NT2/D1 (cell line): ENCODE measurements around the gene DBN1.

Source experiments
- DNase-seq: peaks from one replicate; pipeline ENCODE4 v3.0.0-alpha.2; 2011; ENCODE audit warnings: low read depth, low spot score
- H3K27me3 ChIP-seq: 2 replicates; pipeline ENCODE4 v1.6.0; 2011; ENCODE audit warnings: mild to moderate bottlenecking; ENCODE audit not compliant: insufficient read length, insufficient read depth
- H3K36me3 ChIP-seq: 2 replicates; pipeline ENCODE4 v1.6.1; 2011; ENCODE audit warnings: mild to moderate bottlenecking, low read length, mixed read lengths; ENCODE audit not compliant: insufficient read depth, insufficient read length
- H3K4me1 ChIP-seq: 2 replicates; pipeline ENCODE4 v1.5.1; 2011; ENCODE audit not compliant: insufficient read depth, insufficient read length
- H3K4me3 ChIP-seq: 2 replicates; pipeline ENCODE4 v1.5.1; 2011; ENCODE audit warnings: low read depth; ENCODE audit not compliant: insufficient read length
- H3K9ac ChIP-seq: 2 replicates; pipeline ENCODE4 v1.6.0; 2011; ENCODE audit warnings: low read depth; ENCODE audit not compliant: insufficient read length
- H3K9me3 ChIP-seq: 2 replicates; pipeline ENCODE4 v1.5.1; 2011; ENCODE audit warnings: mild to moderate bottlenecking, low read length; ENCODE audit not compliant: insufficient read depth
- SUZ12 ChIP-seq: IDR thresholded peaks from 2 replicates; pipeline ENCODE4 v1.6.1; 2011; ENCODE audit not compliant: insufficient read length, insufficient read depth; ENCODE audit errors: extremely low read depth
- YY1 ChIP-seq: IDR thresholded peaks from 2 replicates; pipeline ENCODE4 v1.6.1; 2011; ENCODE audit not compliant: insufficient read length, insufficient read depth
- ZNF274 ChIP-seq: IDR thresholded peaks from 2 replicates; pipeline ENCODE4 v1.6.1; 2011; ENCODE audit warnings: mild to moderate bottlenecking, low read depth, low read length

The DBN1 gene

DNA sequence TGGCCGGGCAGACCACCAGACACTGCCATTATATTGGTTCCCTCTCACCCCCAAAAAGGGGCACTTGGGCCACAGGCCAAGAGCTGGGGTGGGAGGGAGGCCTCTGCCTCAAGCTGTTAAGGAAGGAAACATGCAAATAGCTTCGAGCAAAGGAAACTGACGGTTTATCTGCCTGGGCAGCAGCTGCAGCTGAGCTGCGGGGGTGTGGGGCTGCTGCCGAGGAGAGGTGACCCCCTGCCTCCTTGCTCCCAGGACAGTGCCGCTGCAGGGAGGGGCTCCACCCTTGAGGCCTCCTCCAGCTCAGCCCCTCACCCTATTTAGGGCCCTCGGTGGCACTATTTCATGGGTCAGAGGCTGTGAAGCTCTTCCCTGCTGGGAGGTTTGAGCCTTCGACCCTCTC is 35.4 kb upstream of the DBN1 start:
- Histone ChIP-seq H3K27me3 (no peaks in the 10 kb centered on the region), H3K4me3 (no peak overlapping the region), H3K9ac (no peak overlapping the region), H3K36me3 (peaks cover 89% of the 10 kb centered on the region), H3K4me1 (peaks cover 23% of the 10 kb centered on the region), H3K9me3 (no peaks in the 10 kb centered on the region)
- DNase-seq, result no peak
- TF ChIP-seq SUZ12, result no peak
- no peak for TF ChIP-seq ZNF274
- no peak for TF ChIP-seq YY1

DNA sequence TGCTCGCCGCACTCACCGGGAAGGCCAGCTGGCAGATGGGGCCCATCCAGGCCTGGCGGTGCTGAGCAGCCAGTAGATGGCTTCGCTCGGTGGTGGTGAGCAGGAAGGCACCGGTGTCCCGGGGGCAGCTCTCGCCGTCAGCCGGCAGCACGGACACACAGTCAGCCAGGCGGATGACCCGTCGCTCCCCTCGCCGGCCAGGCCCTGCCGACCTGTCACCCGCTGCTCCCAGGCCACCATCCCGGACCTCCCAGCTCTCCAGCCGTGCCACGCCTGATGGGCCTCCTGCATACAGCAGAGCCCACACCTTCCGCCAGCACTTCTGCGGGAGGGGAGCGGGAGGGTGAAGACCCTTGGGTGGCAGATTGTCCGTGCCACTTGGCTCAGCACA is 34.8 kb upstream of the DBN1 start:
- peaks cover 89% of the 10 kb centered on the region for H3K36me3 ChIP-seq
- H3K9ac ChIP-seq, result peak overlapping the region; percentile 46
- no peak for DNase-seq
- peaks cover 25% of the 10 kb centered on the region for H3K4me1 ChIP-seq
- H3K4me3 ChIP-seq, result no peak overlapping the region
- H3K9me3 ChIP-seq, result no peaks in the 10 kb centered on the region
- H3K27me3 ChIP-seq, result no peaks in the 10 kb centered on the region
- TF ChIP-seq SUZ12 (no peak), YY1 (no peak), ZNF274 (no peak)

DNA sequence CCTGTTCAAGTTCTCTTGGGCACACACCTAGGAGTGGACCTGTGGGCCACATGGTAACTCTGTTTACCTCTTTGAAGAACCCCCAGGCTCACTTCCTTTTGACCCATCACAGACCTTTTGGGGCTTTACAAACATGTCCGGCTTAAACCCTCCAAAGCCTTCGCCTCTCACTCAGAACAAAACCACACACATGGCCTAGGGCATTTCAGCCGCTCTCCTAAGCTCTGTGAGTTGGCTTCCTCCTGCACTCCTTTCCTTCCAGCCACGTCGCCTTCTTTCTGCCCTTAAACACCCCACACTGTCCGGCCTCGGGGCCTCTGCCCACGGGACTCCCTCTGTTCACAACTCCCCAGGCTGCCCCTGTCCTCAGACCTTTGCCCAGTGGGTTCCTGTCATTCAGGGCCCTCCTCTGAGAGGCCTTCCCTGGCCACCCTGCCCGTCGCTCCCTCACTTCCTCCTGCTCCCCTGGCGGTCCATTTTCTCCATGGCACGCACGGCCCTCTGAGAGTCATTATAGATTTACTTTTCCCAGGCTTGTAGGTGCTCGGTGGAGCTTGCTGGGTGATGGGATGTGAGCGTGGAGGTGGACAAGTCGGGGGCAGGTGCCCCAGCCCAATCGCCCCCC is 34.3 kb upstream of the DBN1 start:
- no peak for DNase-seq
- Histone ChIP-seq H3K27me3 (no peaks in the 10 kb centered on the region), H3K36me3 (peaks cover 89% of the 10 kb centered on the region), H3K4me3 (no peak overlapping the region), H3K4me1 (peaks cover 25% of the 10 kb centered on the region), H3K9ac (no peak overlapping the region), H3K9me3 (no peaks in the 10 kb centered on the region)
- no peak for TF ChIP-seq YY1
- no peak for TF ChIP-seq ZNF274
- TF ChIP-seq SUZ12, result no peak

DNA sequence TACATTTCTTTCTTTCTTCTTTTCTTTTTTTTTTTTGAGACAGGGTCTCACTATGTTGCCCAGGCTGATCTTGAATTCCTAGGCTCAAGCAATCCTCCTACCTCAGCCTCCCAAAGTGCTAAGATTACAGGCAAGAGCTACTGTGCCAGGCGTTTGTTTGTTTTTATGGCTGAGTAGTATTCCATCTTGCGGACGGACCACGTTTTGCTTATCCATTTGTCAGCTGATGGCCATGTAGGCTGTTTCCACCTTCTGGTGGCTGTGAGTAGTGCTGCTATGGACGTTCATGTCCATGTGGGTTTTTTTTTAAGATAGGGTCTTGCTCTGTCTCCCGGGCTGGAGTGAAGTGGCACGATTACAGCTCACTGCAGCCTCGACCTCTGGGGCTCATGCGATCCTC is 33.7 kb upstream of the DBN1 start:
- DNase-seq, result no peak
- H3K27me3 ChIP-seq, result no peaks in the 10 kb centered on the region
- no peak overlapping the region for H3K4me3 ChIP-seq
- TF ChIP-seq YY1 (no peak), ZNF274 (no peak), SUZ12 (no peak)
- no peaks in the 10 kb centered on the region for H3K9me3 ChIP-seq
- H3K9ac ChIP-seq, result no peak overlapping the region
- peaks cover 89% of the 10 kb centered on the region for H3K36me3 ChIP-seq
- peaks cover 25% of the 10 kb centered on the region for H3K4me1 ChIP-seq

DNA sequence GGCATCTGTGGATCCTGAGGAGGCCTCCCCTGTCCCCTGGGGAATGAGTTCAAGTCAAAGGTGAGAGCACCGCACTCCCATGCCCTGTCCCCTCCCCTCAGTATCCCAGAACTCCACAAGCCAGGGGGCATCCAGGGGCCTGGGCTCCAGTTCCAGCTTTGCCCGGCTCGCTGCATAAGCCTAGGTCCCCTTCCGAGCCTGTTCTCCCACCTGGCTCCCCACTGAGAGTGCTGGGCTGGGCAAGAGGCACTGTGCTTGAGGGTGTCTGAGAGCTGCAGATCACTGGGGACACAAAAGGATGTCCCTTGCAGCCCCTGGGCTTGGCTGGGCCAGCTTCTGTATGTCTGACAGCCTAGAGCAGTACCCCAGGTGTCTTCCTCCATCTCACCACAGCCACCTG is 31.6 kb upstream of the DBN1 start:
- Histone ChIP-seq H3K4me3 (no peak overlapping the region), H3K36me3 (peaks cover 68% of the 10 kb centered on the region), H3K27me3 (no peaks in the 10 kb centered on the region), H3K9ac (no peak overlapping the region), H3K9me3 (no peaks in the 10 kb centered on the region), H3K4me1 (peaks cover 22% of the 10 kb centered on the region)
- DNase-seq, result no peak
- TF ChIP-seq YY1, result no peak
- TF ChIP-seq SUZ12, result no peak
- TF ChIP-seq ZNF274, result no peak

DNA sequence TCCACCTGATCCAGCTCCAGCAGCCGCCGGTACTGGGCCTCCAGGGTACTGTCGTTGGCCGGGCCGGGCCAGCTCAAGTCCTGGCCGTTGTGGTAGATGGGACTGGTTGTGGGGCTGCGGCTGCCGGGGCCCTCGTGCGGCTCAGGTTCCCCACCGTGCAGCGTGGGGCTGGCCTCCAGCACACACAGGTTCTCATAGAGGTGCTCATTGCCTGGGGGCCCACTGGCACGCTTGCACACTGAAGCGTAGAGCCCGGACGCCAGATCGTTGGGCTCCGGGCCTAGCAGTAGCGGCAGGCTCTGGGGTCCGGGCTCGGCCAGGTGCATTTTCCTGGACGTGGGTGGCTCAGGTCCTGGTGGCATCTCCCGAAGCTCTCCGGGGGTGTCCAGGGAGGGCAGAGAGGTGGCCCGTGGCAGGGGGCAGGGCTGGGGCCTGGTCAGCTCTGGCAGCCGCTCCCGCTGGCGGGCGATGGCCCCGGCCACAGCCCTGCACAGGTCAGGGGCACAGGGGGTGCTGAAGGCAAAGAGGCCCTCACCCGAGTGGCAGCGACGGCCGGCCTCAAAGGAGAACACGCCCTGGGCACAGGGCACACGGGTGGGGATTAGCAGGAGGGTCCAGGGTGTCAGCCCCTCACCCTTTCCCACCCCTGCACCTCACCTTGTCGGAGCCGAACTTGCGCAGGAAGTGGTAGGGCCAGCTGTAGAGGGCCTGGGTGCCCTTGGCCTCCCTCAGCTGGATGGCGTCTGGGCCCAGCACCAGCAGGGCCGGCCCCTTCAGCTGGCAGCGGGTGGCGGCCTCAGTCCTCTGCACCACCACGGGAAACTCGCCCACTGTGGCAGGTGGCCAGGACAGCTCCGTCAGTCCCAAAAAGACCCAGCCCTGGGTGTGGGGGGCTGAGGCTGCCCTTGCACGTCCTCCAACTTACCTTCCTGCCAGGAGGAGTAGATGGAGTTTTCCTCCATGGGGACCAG is 30.9 kb upstream of the DBN1 start:
- H3K9ac ChIP-seq, result peak overlapping the region; percentile 3
- H3K36me3 ChIP-seq, result peaks cover 61% of the 10 kb centered on the region
- no peak overlapping the region for H3K4me3 ChIP-seq
- DNase-seq, result no peak
- peaks cover 15% of the 10 kb centered on the region for H3K4me1 ChIP-seq
- TF ChIP-seq YY1 (no peak), SUZ12 (no peak), ZNF274 (no peak)
- H3K27me3 ChIP-seq, result no peaks in the 10 kb centered on the region
- no peaks in the 10 kb centered on the region for H3K9me3 ChIP-seq

DNA sequence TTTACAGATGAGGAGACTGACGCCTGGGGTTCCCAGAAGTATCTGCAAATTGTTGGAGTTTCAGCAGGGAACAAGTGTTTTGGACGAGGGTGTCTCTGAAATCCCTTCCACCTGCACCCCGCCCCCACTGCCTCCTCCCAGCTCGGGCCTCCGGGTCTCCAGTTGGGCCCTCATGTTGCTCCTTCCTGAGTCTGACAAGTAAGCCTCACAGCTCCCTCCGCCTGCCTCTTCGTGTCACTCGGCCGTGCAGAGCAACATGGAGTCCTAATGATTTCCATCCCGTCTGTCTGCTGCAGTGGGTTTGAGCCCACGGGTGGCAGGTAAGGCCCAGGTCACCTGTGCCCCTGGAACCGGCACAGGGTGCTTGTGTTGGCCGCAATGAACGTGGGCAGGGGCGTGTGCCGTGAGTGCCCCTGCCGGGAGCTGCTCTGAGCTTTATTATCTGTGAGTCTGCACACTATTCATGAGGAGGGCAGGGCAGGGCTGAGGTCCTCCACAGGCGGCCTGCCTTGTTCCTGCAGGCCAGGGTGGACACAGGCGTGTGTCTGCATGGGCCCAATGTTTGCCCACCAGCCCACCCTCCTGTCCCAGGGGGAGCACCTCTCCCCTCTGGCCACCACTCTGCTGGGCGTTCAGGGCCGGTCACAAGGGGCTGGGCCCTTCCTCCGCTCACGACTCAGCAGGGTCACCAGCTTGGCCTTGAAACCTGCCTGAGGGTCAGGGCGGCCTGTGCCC is 30.1 kb upstream of the DBN1 start:
- H3K9me3 ChIP-seq, result no peaks in the 10 kb centered on the region
- H3K4me3 ChIP-seq, result no peak overlapping the region
- peaks cover 5% of the 10 kb centered on the region for H3K27me3 ChIP-seq
- H3K36me3 ChIP-seq, result peaks cover 53% of the 10 kb centered on the region
- TF ChIP-seq ZNF274 (no peak), SUZ12 (no peak), YY1 (no peak)
- H3K4me1 ChIP-seq, result peaks cover 13% of the 10 kb centered on the region
- DNase-seq, result no peak
- peak overlapping the region; percentile 3 for H3K9ac ChIP-seq
